GM21423 (cell line): ENCODE data around the gene MS4A5.

ENCODE experiments used
- ATAC-seq: cut with Tn5 transposase; IDR thresholded peaks from one replicate; pipeline ENCODE4 v1.9.1; 2021; ENCODE audit warnings: mild to moderate bottlenecking, moderate library complexity; ENCODE audit not compliant: unreplicated experiment

The MS4A5 gene

DNA sequence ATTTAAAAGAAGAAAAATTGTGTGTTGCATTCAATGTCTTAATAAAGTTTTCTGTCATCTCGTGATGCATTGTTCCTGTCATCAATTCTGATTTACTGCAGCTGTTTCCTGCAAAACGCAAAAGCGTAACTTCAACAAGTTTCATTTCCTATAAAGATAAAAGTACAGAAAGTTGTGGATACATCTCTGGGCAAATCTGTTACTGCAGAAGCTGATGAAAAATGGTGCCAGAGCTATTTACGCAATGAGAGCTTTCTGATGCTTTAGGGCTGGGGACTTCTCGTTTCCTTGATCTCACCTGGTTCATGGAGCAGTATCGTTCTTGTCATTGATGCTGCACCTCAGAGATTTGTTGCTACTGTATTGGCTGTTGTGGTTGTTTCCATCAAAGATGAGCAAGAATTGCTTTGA is 47.7 kb downstream of the MS4A5 start:
- ATAC-seq: peak; percentile 63

DNA sequence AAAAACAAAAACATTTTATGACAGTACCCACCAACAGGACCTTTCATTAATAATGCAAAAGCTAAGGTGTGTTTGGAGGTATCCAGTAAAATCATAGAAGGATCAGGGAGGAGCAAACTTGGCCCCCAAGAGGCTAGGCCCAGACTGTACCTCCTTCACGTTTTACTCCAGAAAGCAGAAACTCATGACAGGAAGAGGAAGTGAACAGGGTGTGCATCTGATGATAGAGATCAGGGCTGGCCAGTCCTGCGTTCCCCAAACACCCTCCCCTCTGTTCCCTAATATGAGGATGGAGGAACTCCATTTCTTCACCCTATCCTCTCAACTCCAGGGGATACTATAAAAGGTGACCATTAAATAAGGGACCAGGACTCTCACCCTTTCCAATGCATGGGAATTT is 53.0 kb downstream of the MS4A5 start:
- ATAC-seq: no peak

DNA sequence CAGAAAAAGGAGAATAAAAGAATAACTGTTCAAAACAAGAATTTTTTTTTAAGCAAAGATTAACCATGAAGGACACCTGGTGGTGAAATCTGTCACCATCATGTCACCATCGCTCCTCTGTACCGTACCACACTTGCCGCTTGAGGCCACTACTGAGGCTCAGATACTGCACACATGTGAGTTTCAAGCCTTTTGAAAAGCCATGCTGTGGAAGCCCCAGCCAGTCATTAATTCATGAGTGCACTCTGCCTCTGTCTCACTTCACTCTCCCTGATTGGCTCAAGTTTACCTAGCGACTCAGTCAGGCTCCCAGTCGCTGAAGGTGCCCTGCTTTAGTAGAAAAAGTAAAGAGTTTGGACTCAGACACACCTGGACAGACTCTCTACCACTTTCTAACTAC is 56.6 kb downstream of the MS4A5 start:
- peak; percentile 98 for ATAC-seq

DNA sequence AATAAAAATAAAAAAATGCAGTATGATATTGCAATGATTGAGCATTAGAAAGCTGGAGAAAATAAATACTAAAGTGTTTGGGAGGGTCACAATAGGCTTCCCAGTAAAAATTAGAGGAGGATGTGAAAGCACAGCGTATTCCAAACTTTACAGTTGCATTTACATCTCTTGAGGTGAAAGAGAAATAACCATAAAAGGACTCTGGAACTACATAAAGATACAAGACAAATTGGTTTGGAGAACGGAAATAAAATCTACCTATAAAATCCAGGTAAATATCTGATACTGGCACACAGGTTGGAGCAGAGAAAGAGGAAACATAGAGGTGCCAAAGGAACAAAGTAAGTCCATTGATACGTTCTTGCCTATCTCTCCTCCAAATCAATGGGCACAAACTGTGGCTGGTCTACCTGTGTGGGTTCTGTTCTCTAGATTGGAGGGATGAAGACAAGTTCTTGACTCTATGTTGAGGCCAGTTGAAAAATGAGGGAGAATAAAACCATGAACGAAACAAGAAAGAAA is 63.2 kb downstream of the MS4A5 start, which contains the start of gene MS4A12:
Gene MS4A12, plus strand, starts transcription at position 291 of the 522 bp plus-strand sequence. CDS start 4,541 bp downstream, outside the sequence.
- ATAC-seq: no peak

DNA sequence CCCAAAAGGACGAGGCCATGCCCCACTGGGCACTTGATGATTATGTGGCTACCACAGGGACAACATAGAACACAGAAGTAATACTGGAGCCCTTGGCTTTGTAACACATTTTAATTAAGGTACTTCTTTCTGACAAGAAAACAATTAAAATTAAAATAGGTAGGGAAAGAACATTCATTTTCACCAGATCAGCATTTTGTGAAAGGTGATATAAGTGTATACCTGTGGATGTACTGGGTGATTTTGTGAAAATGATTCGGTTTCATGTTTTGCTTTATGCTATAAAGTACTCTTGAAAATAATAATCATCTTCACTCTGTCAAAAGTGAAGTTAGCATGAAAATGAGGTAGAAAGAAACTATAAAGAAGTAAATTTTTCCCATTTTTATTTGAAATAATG is 64.1 kb downstream of the MS4A5 start:
- ATAC-seq: no peak
